K562 (cell line): ENCODE data around the gene CAMK2N1. TPM values are rescaled to one million over a fixed set of nuclear protein-coding genes. Genes with fewer than 3 reads are reported as not detected.
A peak's percentile ranks its signal among the peaks of the same experiment; 100 is the strongest.

Source experiments
- ATAC-seq: fragments of 200-7000 bp; cut with Tn5 transposase; 3 replicates; pipeline ENCODE4 v1.9.1; 2020; ENCODE audit warnings: moderate library complexity
- BruUV-seq: library from RNA; stranded (reverse); fragments of 400-500 nt; replicated peaks from 2 replicates; lab custom pipeline; 2021; lab: Mats Ljungman, UMichigan
- CTCF ChIA-PET: fragments of 300-600 bp; formaldehyde crosslinking; extraction: SDS; loops from one replicate; lab custom pipeline; 2021; ENCODE audit warnings: low intra/inter-chr PET ratio; lab: Yijun Ruan, JAX
- POLR2A ChIA-PET: fragments of 300-600, 350-650 bp; sonication (Branson Sonifier 250); formaldehyde crosslinking; extraction: SDS; loops from one replicate; lab custom pipeline; 2021; ENCODE audit warnings: antibody characterized with exemption, inconsistent platforms; lab: Yijun Ruan, JAX
- DNase-seq, 4 experiments: peaks; one replicate each; pipeline versions ENCODE4 v3.0.0 to v3.0.0-alpha.2; 2011 to 2018; ENCODE audit warnings: low spot score in 3 of 4, mixed read lengths in 3 of 4; ENCODE audit errors: extremely low read depth in 1 of 4
- FAIRE-seq: peaks from 2 replicates; lab custom pipeline; 2011; peaks lifted over from hg19 to GRCh38; lab: Jason Lieb, UNC
- H2AFZ ChIP-seq: 2 replicates; pipeline ENCODE4 v1.6.0; 2011; ENCODE audit warnings: low read depth, low read length, control low read depth, inconsistent platforms
- H3K27ac ChIP-seq: fragments of 200-600 bp; 3 replicates; pipeline ENCODE4 v1.8.0; 2011; ENCODE audit warnings: low read depth, mild to moderate bottlenecking, control low read depth, inconsistent platforms, low read length, moderate library complexity, mixed read lengths; ENCODE audit errors: extremely low read depth
- H3K27me3 ChIP-seq, 2 experiments: fragments of 300-600 bp in 1 of 2; 2 replicates in 1 of 2; 3 replicates in 1 of 2; pipeline versions ENCODE4 v1.6.0 to v1.8.0; 2011; ENCODE audit warnings: inconsistent platforms in 2 of 2, low read length in 2 of 2, mild to moderate bottlenecking in 1 of 2, mixed read lengths in 1 of 2, moderate library complexity in 1 of 2; ENCODE audit not compliant: control insufficient read depth in 2 of 2, insufficient read depth in 2 of 2
- H3K36me3 ChIP-seq: fragments of 300-600 bp; 3 replicates; pipeline ENCODE4 v1.8.0; 2011; ENCODE audit warnings: mild to moderate bottlenecking, low read length, inconsistent platforms; ENCODE audit not compliant: control insufficient read depth, insufficient read depth
- H3K4me1 ChIP-seq, 2 experiments: fragments of 200-600 bp in 1 of 2; replicated peaks in 1 of 2; 2 replicates in 1 of 2; 3 replicates in 1 of 2; pipeline versions ENCODE4 v1.5.1 to v1.8.0; 2011; ENCODE audit warnings: inconsistent platforms in 2 of 2, low read length in 2 of 2, mild to moderate bottlenecking in 1 of 2, mixed read lengths in 1 of 2, moderate library complexity in 1 of 2; ENCODE audit not compliant: control insufficient read depth in 2 of 2, insufficient read depth in 2 of 2
- H3K4me2 ChIP-seq: 2 replicates; pipeline ENCODE4 v1.6.1; 2011; ENCODE audit warnings: low read length, control low read depth, inconsistent platforms, mixed read lengths; ENCODE audit not compliant: insufficient read depth
- H3K4me3 ChIP-seq: fragments of 200-600 bp; sonication (generic), shearing (Covaris generic); 2 replicates; pipeline ENCODE4 v1.5.1; 2016; ENCODE audit warnings: control low read depth, inconsistent platforms
- H3K79me2 ChIP-seq: fragments of 200-600 bp; 3 replicates; pipeline ENCODE4 v1.8.0; 2011; ENCODE audit warnings: low read length, inconsistent platforms; ENCODE audit not compliant: control insufficient read depth, insufficient read depth
- H3K9ac ChIP-seq, 2 experiments: 2 replicates each; pipeline versions ENCODE4 v1.6.0 to v1.6.1; 2011; ENCODE audit warnings: low read depth in 2 of 2, low read length in 2 of 2, control low read depth in 1 of 2, inconsistent platforms in 1 of 2, mild to moderate bottlenecking in 1 of 2, mixed read lengths in 1 of 2; ENCODE audit not compliant: insufficient read depth in 1 of 2
- H3K9me1 ChIP-seq: one replicate; pipeline ENCODE4 v1.6.0; 2011; ENCODE audit warnings: inconsistent platforms, mild to moderate bottlenecking, low read length, moderate library complexity; ENCODE audit not compliant: control insufficient read depth, insufficient read depth
- H3K9me3 ChIP-seq: replicated peaks from 2 replicates; pipeline ENCODE4 v1.5.1; 2011; ENCODE audit warnings: low read depth, low read length, inconsistent platforms; ENCODE audit not compliant: control insufficient read depth, insufficient read depth
- H4K20me1 ChIP-seq: replicated peaks from 2 replicates; pipeline ENCODE4 v1.6.1; 2011; ENCODE audit warnings: low read length, inconsistent platforms, mixed read lengths; ENCODE audit not compliant: control insufficient read depth, insufficient read depth
- CBFA2T3 ChIP-seq: fragments of 450-650 bp; IDR thresholded peaks from 2 replicates; pipeline ENCODE4 v1.6.1; 2017
- CBX2 ChIP-seq: fragments of 200-600 bp; sonication (generic); IDR thresholded peaks from one replicate; pipeline ENCODE4 v1.6.1; 2012; ENCODE audit warnings: mild to moderate bottlenecking, low read length, inconsistent platforms; ENCODE audit not compliant: insufficient read depth, poor library complexity, severe bottlenecking
- CTCFL ChIP-seq: IDR thresholded peaks from 2 replicates; pipeline ENCODE4 v1.6.1; 2011; ENCODE audit warnings: borderline replicate concordance, low read depth, mild to moderate bottlenecking, moderate library complexity, low read length; ENCODE audit not compliant: insufficient read depth, poor library complexity, severe bottlenecking
- NCOR1 ChIP-seq: fragments of 450-650 bp; IDR thresholded peaks from 2 replicates; pipeline ENCODE4 v1.6.1; 2016; ENCODE audit warnings: mild to moderate bottlenecking, moderate library complexity
- RBM25 ChIP-seq: fragments of 200-400 bp; formaldehyde crosslinking; IDR thresholded peaks from 2 replicates; pipeline ENCODE4 v1.6.1; 2018; ENCODE audit warnings: low read length, low read depth, moderate library complexity; ENCODE audit not compliant: severe bottlenecking
- SIRT6 ChIP-seq: IDR thresholded peaks from one replicate; pipeline ENCODE4 v1.6.1; 2012; ENCODE audit warnings: low read depth, mild to moderate bottlenecking, control low read depth, inconsistent platforms, low read length, moderate library complexity
- SMAD1 ChIP-seq: fragments of 150-350 bp; IDR thresholded peaks from 2 replicates; pipeline ENCODE4 v1.6.1; 2014; ENCODE audit warnings: low read length, low read depth; ENCODE audit not compliant: partially characterized antibody
- SMAD2 ChIP-seq: fragments of 150-350 bp; IDR thresholded peaks from 2 replicates; pipeline ENCODE4 v1.6.1; 2014; ENCODE audit warnings: low read depth, mild to moderate bottlenecking, low read length
- SMAD3 ChIP-seq: fragments of 450-650 bp; formaldehyde crosslinking; conservative IDR thresholded peaks from 2 replicates; pipeline ENCODE4 v1.4.0; 2020; ENCODE audit warnings: mild to moderate bottlenecking
- TAL1 ChIP-seq: fragments of 450-650 bp; IDR thresholded peaks from 2 replicates; pipeline ENCODE4 v1.6.1; 2016; ENCODE audit warnings: mild to moderate bottlenecking
- ZFP36 ChIP-seq: fragments of 150-350 bp; IDR thresholded peaks from 2 replicates; pipeline ENCODE4 v1.6.1; 2018; ENCODE audit warnings: low read length, low read depth; ENCODE audit not compliant: partially characterized antibody
- ZNF778 ChIP-seq: fragments of 450-650 bp; formaldehyde crosslinking; IDR thresholded peaks from 2 replicates; pipeline ENCODE4 v1.4.0; 2020; ENCODE audit warnings: mild to moderate bottlenecking, moderate library complexity
- WGBS: fragments of 100-300 bp; shearing (Covaris generic); methylation state at CpG from one replicate; pipeline ENCODE4 v1.1.6; 2016; ENCODE audit warnings: low coverage, mixed read lengths; ENCODE audit not compliant: insufficient coverage; ENCODE audit errors: missing lambda C conversion rate; 5-methylcytosine and 5-hydroxymethylcytosine counted together
- in situ Hi-C: fragments of 300-500 bp; cut with MboI; formaldehyde crosslinking; loops from 4 replicates; pipeline ENCODE4 v1.15.0; 2018; ENCODE audit warnings: inconsistent platforms, mixed read lengths
- intact Hi-C: fragments of 100-400 bp; cut with micrococcal nuclease; formaldehyde crosslinking; loops from 2 replicates; pipeline ENCODE4 v1.14.2; 2022
- polyA plus RNA-seq, 8 experiments: library from polyadenylated mRNA; depleted of rRNA in 4 of 8; stranded (reverse) in 5 of 8; unstranded in 3 of 8; fragments of >200 nt; fragmentation: Nextera tagmentation in 2 of 8; fragmentation: Illumina TruSeq in 1 of 8; extraction: Ambion mirVana in 2 of 8; extraction: Trizol in 1 of 8; gene quantifications; 2 replicates each; pipeline versions ENCODE4 v1.2.1 to v1.2.3, GENCODE V29; 2011 to 2014; ENCODE audit warnings: inconsistent platforms in 1 of 8, missing spikeins in 1 of 8
- total RNA-seq, 7 experiments: library from RNA; depleted of rRNA in 6 of 7; stranded (reverse); fragments of >200 nt in 6 of 7; fragmentation: Illumina TruSeq in 2 of 7; extraction: Trizol in 2 of 7; gene quantifications; 2 replicates each; pipeline versions ENCODE4 v1.2.1 to v1.2.3, GENCODE V29; 2011 to 2021; ENCODE audit warnings: low replicate concordance in 1 of 7

Gene CAMK2N1
- total and polyA plus RNA-seq, 9 of the 15 experiments (the other 6 are each of a cell fraction or from before 2014, with no cell fraction given), result 0.09 to 1.4 (median 0.34) TPM

GRCh38 chr1:20437640-20438039, 48.4 kb downstream of the CAMK2N1 start:
- Histone ChIP-seq H3K27me3 (peaks cover 12 to 22% of the 10 kb centered on the region in 2 experiments; a peak in 4 of 5 replicates), H3K9me1 (no peaks in the 10 kb centered on the region), H3K9ac (no peak overlapping the region), H3K4me2 (no peak overlapping the region), H3K27ac (no peak overlapping the region), H3K36me3 (no peaks in the 10 kb centered on the region), H2AFZ (no peak overlapping the region), H3K4me1 (no peaks in the 10 kb centered on the region)
- intact Hi-C loops, result loop anchor here (2.0 kb wide), 1 partner anchor 55 kb away; no protein-coding TSS in a partner anchor
- DNase-seq (no peak), ATAC-seq (no peak)
- in situ Hi-C loops, result no loop called here
- TF ChIP-seq CBFA2T3 (no peak), ZFP36 (peak; percentile 48), TAL1 (no peak), SMAD2 (no peak), RBM25 (peak; percentile 59)
- TF ChIP-seq, all 486 proteins: peak for 2
- no peaks in the 10 kb centered on the region for H3K9me3 ChIP-seq
- no TSS peak for BruUV-seq
- 0% methylated on average over 2 of the region's 2 CpGs for WGBS
- POLR2A ChIA-PET, result no interaction called here
- no peaks in the 10 kb centered on the region for H4K20me1 ChIP-seq
- no peaks in the 10 kb centered on the region for H3K79me2 ChIP-seq
- no peak overlapping the region for H3K4me3 ChIP-seq
- no peak for FAIRE-seq
- CTCF ChIA-PET, result interaction anchor here (1.0 kb wide), 1 partner anchor 56 kb away, joined by 3 read pairs; no protein-coding TSS in a partner anchor

- Histone ChIP-seq H3K9ac (no peak overlapping the region), H3K27me3 (peaks cover 16 to 53% of the 10 kb centered on the region in 2 experiments), H3K79me2 (no peaks in the 10 kb centered on the region), H3K4me2 (no peak overlapping the region), H3K4me3 (no peak overlapping the region), H3K9me1 (no peaks in the 10 kb centered on the region), H3K36me3 (no peaks in the 10 kb centered on the region), H2AFZ (no peak overlapping the region), H3K4me1 (no peaks in the 10 kb centered on the region), H3K9me3 (no peaks in the 10 kb centered on the region), H3K27ac (no peak overlapping the region), H4K20me1 (no peaks in the 10 kb centered on the region)
- ChIA-PET POLR2A (interaction anchor here (1.0 kb wide), 1 partner anchor 110 kb away, joined by 3 read pairs; no protein-coding TSS in a partner anchor), CTCF (interaction anchor here (3.2 kb wide), 1 partner anchor 60 kb away, joined by 23 read pairs; no protein-coding TSS in a partner anchor)
- BruUV-seq, result no TSS peak
- FAIRE-seq (peak; percentile 26), ATAC-seq (no peak), DNase-seq (no peak)
- in situ Hi-C loops (no loop called here), intact Hi-C loops (loop anchor here (5.0 kb wide), 3 partner anchors 56 to 516 kb away; no protein-coding TSS in a partner anchor)
- no peak for TF ChIP-seq SMAD3
- TF ChIP-seq CTCFL, result peak; percentile 13
- TF ChIP-seq NCOR1, result no peak
- no peak for TF ChIP-seq SMAD1
- TF ChIP-seq SIRT6, result no peak
- no peak for TF ChIP-seq CBX2
- TF ChIP-seq ZNF778 (CRISPR knock-in tag), result no peak
- 0% methylated on average over 4 of the region's 4 CpGs for WGBS
These were observed 53.1 kb downstream of the CAMK2N1 start for GRCh38 chr1:20432891-20433290.
